Measurements from ENCODE around the gene DEDD2. TPM values are rescaled to one million over a fixed set of nuclear protein-coding genes. Genes with fewer than 3 reads are reported as not detected.

Gene DEDD2
- total and polyA plus RNA-seq, 2 donors (not counting 3 experiments of a cell fraction or from before 2014, with no cell fraction given): 19.5 to 34.8 TPM

DNA sequence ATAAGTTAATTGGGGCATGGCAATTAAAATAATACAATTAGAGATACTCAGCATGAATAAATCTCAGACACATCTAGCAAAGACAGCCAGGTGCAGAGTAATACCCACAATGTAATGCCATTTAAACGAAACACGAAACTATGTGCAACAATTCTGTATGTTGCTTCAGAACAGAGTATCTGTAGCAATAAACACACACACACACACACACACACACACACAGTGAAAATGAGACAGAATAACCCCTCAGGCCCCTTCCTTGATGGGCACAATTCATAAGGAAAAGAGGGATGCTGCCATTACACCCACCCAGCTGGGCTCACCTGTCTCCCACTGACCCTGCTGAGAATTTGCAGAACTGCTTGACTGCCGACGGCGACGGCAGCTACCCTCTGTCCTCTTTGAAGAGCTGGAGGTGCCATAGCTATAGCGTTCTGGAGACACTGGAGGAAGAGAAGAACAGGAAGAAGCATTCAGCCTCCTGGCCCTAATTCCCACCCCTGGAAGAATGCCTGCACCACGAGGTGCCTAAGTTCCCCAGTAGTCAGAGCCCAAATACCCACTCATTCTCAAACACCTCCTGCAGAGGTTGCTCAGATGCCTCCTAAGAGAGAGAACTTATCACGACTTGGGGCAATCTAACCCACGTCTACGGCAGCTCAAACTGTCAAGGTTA, 2.5 kb downstream of the DEDD2 start:
- H3K9me3 ChIP-seq (replicated peaks; ENCODE audit: control insufficient read depth, insufficient read depth, low read length): no peaks in the 10 kb centered on the region
- H3K4me2 ChIP-seq (ENCODE audit: insufficient read depth, low read length): no peak overlapping the region
- intact Hi-C loops (cut with micrococcal nuclease): no loop called here
- BruUV-seq (replicated peaks): no TSS peak
- H3K4me1 ChIP-seq (ENCODE audit: control insufficient read depth, extremely low read depth, insufficient read depth, low read length): peaks cover 17% of the 10 kb centered on the region
- H3K27me3 ChIP-seq (ENCODE audit: control insufficient read depth in 2 of 2, insufficient read depth in 2 of 2, low read length in 2 of 2): no peaks in the 10 kb centered on the region
- H3K36me3 ChIP-seq (ENCODE audit: control insufficient read depth in 2 of 2, extremely low read depth in 1 of 2, insufficient read depth in 2 of 2, low read length in 2 of 2): peaks cover 0 to 7% of the 10 kb centered on the region in 2 experiments
- no peak overlapping the region for H3K9ac ChIP-seq (replicated peaks; ENCODE audit: extremely low read depth, insufficient read depth, low read length)
- no peak overlapping the region for H3K4me3 ChIP-seq (replicated peaks in 1 of 3; ENCODE audit: insufficient read depth in 1 of 3, low read depth in 1 of 3, low read length in 3 of 3)
- no peak for DNase-seq (ENCODE audit: low read depth, low spot score)
- ChIA-PET CTCF (interaction anchor here (0.6 to 1.0 kb wide), 2 partner anchors 17 to 81 kb away, joined by 3 read pairs; no protein-coding TSS in a partner anchor), POLR2A (no interaction called here)
- H2AFZ ChIP-seq (ENCODE audit: low read depth, low read length): no peak overlapping the region
- no peaks in the 10 kb centered on the region for H3K9me1 ChIP-seq (replicated peaks; ENCODE audit: control insufficient read depth, extremely low read depth, insufficient read depth, low read length)
- H3K79me2 ChIP-seq (ENCODE audit: control insufficient read depth, insufficient read depth, low read length): peaks cover 15% of the 10 kb centered on the region
- dilution Hi-C loops (cut with MboI; ENCODE audit: extremely low pct_ligation_motif_present, low sequenced_read_pairs): no loop called here
- no peak overlapping the region for H3K27ac ChIP-seq (ENCODE audit: insufficient read depth, low read depth, low read length)
- H4K20me1 ChIP-seq (replicated peaks; ENCODE audit: control insufficient read depth, extremely low read depth, insufficient read depth, low read length): no peaks in the 10 kb centered on the region
- no peak for FAIRE-seq
- TF ChIP-seq GATA2 (IDR thresholded peaks at IDR 0.05; ENCODE audit: insufficient read depth, insufficient read length, low read depth, low read length) (no peak), EZH2 (IDR thresholded peaks at IDR 0.05; ENCODE audit: borderline replicate concordance, low read depth, low read length, severe bottlenecking) (no peak), MYC (IDR thresholded peaks at IDR 0.05; ENCODE audit: low read depth, low read length) (no peak), JUN (IDR thresholded peaks at IDR 0.05; ENCODE audit: borderline replicate concordance, insufficient read depth, insufficient read length, low read depth) (no peak), POLR2A (IDR thresholded peaks at IDR 0.05; ENCODE audit: low read depth, low read length) (no peak), FOS (IDR thresholded peaks at IDR 0.05; ENCODE audit: borderline replicate concordance, insufficient read depth, low read length) (no peak), POLR2AphosphoS5 (IDR thresholded peaks at IDR 0.05; ENCODE audit: insufficient read depth, low read depth, low read length) (no peak)
- TF ChIP-seq, protein P1, sequence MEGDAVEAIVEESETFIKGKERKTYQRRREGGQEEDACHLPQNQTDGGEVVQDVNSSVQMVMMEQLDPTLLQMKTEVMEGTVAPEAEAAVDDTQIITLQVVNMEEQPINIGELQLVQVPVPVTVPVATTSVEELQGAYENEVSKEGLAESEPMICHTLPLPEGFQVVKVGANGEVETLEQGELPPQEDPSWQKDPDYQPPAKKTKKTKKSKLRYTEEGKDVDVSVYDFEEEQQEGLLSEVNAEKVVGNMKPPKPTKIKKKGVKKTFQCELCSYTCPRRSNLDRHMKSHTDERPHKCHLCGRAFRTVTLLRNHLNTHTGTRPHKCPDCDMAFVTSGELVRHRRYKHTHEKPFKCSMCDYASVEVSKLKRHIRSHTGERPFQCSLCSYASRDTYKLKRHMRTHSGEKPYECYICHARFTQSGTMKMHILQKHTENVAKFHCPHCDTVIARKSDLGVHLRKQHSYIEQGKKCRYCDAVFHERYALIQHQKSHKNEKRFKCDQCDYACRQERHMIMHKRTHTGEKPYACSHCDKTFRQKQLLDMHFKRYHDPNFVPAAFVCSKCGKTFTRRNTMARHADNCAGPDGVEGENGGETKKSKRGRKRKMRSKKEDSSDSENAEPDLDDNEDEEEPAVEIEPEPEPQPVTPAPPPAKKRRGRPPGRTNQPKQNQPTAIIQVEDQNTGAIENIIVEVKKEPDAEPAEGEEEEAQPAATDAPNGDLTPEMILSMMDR (IDR thresholded peaks at IDR 0.05; ENCODE audit: extremely low read depth in 1 of 2, insufficient read depth in 1 of 2, low read depth in 1 of 2, low read length in 2 of 2): no peak
- TF ChIP-seq, protein P2, sequence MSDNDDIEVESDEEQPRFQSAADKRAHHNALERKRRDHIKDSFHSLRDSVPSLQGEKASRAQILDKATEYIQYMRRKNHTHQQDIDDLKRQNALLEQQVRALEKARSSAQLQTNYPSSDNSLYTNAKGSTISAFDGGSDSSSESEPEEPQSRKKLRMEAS (IDR thresholded peaks at IDR 0.05; ENCODE audit: insufficient read depth, insufficient read length): no peak

Measured in endothelial cell of umbilical vein (primary cell).